Erythroblast (primary cell): Measurements from ENCODE around the gene TM4SF20.

Source experiments
- GATA1 ChIP-seq: IDR thresholded peaks from 2 replicates; pipeline ENCODE4 v1.6.1; 2011; ENCODE audit warnings: low read depth, mild to moderate bottlenecking, control low read depth, low read length, moderate library complexity
- POLR2A ChIP-seq: IDR thresholded peaks from 2 replicates; pipeline ENCODE4 v1.6.1; 2011; ENCODE audit warnings: mild to moderate bottlenecking, low read length

DNA sequence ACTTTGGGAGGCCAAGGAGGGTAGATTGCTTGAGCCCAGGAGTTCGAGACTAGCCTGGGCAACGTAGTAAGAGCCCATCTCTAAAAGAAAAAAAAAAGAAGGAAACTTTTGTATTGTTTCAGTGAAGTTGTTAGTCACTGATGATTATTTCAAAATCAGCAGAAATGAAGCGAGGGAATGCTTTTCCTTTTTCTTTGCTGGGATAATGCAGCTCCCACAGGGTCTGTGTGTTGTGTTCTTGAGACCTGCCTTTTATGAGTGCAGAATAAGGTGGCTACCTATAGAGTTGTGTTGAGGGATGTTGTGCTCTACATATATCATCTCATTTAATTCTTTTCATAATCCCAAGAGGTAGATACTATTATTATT lies 11.7 kb downstream of the TM4SF20 start:
- TF ChIP-seq POLR2A, result no peak
- no peak for TF ChIP-seq GATA1
